Uterus (tissue), 2 donors: Measurements from ENCODE around the gene PRKCD.

ENCODE experiments used
- CTCF ChIP-seq, 4 experiments: fragments of 200-600 bp in 2 of 4; fragments of 450-650 bp in 2 of 4; sonication (generic) in 2 of 4; IDR thresholded peaks; one replicate each; pipeline ENCODE4 v1.5.1; 2016 to 2019; ENCODE audit warnings: antibody characterized with exemption in 4 of 4, mild to moderate bottlenecking in 2 of 4, moderate library complexity in 1 of 4
- POLR2A ChIP-seq, 2 donors: fragments of 450-650 bp; IDR thresholded peaks; one replicate each; pipeline ENCODE4 v1.6.1; 2016; ENCODE audit warnings: antibody characterized with exemption in 2 of 2, mild to moderate bottlenecking in 1 of 2, moderate library complexity in 1 of 2

GRCh38 chr3:53234841-53235232, 73.8 kb downstream of the PRKCD start:
- TF ChIP-seq CTCF (IDR thresholded peaks at IDR 0.05): no peak
- no peak for TF ChIP-seq POLR2A (IDR thresholded peaks at IDR 0.05)
